Astrocyte of the spinal cord (primary cell): ENCODE data around the gene SPAM1.

ENCODE experiments used
- DNase-seq: peaks from one replicate; pipeline ENCODE4 v3.0.0; 2011; ENCODE audit warnings: low read depth, low spot score
- H3K4me3 ChIP-seq: 2 replicates; pipeline ENCODE4 v1.5.1; 2011; ENCODE audit warnings: low read depth, mild to moderate bottlenecking, low read length, moderate library complexity
- in situ Hi-C: cut with HindIII; loops from 2 replicates; pipeline ENCODE4 v1.10.0; 2017; ENCODE audit warnings: low sequenced_read_pairs
- TF ChIP-seq, protein P1 (sequence below): IDR thresholded peaks from 2 replicates; pipeline ENCODE4 v1.5.1; 2012; ENCODE audit warnings: low read depth, mild to moderate bottlenecking, low read length, inconsistent platforms

Gene SPAM1

DNA sequence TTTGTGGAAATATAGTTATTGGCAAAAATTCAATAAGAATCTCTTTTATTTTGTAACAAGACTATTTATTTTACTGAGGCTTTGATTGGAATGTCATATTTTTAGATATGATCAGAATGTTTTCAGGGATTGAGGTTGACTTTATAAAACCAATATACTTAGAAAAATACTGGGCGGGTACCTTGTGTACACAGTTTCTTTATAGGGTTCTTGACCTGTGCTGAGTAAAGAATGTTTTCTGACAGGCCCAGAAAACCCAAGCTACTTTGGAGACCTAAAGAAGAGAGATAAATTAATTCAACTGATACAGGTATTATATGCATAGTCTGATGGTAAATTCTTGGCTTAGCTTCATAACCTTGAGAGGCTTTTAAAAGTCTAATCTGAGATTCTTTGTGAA, 23.9 kb upstream of the SPAM1 start:
- no peak for DNase-seq
- TF ChIP-seq, protein P1, sequence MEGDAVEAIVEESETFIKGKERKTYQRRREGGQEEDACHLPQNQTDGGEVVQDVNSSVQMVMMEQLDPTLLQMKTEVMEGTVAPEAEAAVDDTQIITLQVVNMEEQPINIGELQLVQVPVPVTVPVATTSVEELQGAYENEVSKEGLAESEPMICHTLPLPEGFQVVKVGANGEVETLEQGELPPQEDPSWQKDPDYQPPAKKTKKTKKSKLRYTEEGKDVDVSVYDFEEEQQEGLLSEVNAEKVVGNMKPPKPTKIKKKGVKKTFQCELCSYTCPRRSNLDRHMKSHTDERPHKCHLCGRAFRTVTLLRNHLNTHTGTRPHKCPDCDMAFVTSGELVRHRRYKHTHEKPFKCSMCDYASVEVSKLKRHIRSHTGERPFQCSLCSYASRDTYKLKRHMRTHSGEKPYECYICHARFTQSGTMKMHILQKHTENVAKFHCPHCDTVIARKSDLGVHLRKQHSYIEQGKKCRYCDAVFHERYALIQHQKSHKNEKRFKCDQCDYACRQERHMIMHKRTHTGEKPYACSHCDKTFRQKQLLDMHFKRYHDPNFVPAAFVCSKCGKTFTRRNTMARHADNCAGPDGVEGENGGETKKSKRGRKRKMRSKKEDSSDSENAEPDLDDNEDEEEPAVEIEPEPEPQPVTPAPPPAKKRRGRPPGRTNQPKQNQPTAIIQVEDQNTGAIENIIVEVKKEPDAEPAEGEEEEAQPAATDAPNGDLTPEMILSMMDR, result no peak
- no peak overlapping the region for H3K4me3 ChIP-seq
- in situ Hi-C loops, result no loop called here

DNA sequence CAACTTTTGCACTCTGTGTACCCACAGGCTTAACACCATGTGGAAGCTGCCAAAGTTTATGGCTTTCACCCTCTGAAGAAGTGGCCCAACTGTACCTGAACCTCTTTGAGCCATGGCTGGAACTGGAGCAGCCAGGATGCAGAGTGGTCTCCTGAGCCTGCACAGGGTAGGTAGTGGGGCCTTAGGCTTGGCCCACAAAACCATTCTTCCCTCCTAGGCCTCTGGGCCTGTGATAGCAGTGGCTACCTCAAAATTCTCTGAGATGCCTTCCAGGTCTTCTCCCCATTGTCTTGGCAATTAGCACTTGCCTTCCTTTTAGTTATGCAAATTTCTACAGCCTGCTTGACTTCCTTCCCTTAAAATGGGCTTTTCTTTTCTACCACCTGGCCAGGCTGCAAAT, 19.3 kb upstream of the SPAM1 start:
- TF ChIP-seq, protein P1, result no peak
- in situ Hi-C loops, result no loop called here
- no peak overlapping the region for H3K4me3 ChIP-seq
- no peak for DNase-seq

DNA sequence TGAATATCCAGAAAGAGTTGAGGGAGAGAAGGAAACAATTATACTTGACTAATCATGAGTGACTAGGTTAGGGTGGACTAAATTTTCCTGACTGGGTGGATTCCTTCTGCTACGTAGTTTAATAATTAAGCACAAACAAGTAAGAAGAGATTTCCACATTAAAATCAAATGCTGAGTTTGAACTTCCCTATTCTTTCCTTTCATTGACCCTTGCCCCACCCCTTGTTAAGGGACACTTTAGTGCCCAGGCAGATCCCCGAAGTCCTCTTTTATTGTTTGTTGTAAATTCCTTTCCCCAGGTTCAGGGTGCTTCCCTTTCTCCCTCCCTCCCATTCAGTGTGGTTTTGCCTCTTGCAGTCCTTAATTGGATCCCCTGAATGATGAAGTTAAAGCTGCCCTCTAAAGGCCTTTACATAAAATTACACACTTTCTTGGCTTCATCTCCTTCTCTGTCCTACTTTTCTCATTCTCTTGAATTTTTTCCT, 8.8 kb upstream of the SPAM1 start:
- in situ Hi-C loops, result no loop called here
- H3K4me3 ChIP-seq, result no peak overlapping the region
- TF ChIP-seq, protein P1, result peak; percentile 39
- peak; percentile 12 for DNase-seq

DNA sequence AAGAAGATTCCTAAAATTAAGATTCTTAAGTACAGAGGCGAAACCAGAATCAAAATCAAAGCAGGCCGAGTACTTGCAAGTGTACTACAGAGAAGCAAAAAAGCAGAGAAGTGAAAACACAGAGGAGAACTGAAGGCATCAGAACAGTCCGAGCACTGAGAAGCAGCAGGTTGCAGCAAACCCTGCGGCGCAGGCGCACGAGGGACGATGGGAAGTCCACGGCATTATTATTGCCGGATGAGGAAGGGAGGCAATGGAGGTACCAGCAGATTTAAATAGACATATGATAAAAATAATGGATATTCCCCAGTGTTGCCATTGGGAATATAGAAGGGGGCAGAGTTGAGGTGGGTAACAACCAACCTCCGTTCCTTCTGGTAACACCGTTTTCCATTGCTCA, 7.2 kb upstream of the SPAM1 start:
- no peak overlapping the region for H3K4me3 ChIP-seq
- TF ChIP-seq, protein P1, result no peak
- DNase-seq, result no peak
- in situ Hi-C loops, result no loop called here

DNA sequence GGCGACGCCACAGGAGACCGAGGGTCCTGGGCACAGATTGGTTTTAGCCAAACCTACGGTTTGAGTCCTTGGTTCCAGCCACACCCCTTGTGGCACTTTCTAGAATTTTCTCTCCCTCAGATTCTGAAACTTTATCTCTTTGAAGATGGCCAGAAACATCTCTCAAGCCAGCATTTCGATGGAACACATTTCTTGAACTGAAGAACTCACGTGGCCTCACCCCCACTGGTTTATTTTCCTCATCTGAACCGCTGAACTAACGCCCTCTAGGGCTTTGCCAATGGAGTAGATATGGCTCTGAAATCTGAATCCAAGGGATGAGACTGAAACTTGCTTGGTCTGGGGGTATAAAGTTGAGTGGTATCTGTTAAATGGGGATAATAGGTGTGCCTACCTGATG, 6.7 kb upstream of the SPAM1 start:
- no peak for DNase-seq
- TF ChIP-seq, protein P1, result no peak
- H3K4me3 ChIP-seq, result no peak overlapping the region
- in situ Hi-C loops, result no loop called here

DNA sequence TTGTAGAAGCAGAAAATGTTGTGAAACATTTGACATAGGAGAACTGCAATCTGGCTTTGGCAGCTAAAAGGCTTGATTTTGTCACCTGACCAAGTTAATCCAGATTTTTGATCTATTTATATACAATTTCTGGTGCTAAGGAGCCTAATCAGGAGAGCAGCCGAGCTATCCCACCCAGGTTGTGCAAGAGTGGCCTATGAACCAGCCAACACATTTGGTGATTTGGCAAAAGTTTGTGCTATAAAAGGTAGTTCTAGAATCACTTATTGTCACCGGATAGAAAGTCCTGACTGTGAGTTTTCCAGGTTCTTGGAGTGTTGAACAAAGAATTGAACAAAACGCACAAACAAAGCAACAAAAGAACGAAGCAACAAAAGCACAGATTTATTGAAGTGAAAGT, 1.4 kb upstream of the SPAM1 start:
- DNase-seq, result no peak
- no peak overlapping the region for H3K4me3 ChIP-seq
- in situ Hi-C loops, result no loop called here
- TF ChIP-seq, protein P1, result no peak

DNA sequence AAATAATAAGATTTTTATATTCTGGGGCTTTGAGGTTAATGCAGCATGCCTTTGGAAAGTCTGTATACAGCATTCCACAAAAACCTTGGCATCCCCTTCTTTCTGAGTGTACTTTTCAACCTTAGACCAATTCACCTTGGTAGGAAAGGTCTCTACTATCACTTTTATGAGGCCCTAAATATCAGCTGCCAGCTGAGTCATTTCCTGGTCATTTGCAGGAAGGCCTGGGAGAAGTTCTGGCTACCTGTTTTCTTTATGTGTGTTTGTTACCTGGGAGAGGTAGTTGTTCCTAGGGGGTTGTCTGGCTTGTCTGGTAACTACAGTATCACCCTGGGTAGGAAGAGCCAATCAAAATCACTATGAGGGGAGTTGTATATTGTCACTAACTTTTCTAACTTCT, 4.1 kb downstream of the SPAM1 start:
- no peak overlapping the region for H3K4me3 ChIP-seq
- no peak for DNase-seq
- TF ChIP-seq, protein P1, result no peak
- in situ Hi-C loops, result no loop called here
